Kidney (tissue), 14 donors: ENCODE measurements around the gene NKG7. TPM values are rescaled to one million over a fixed set of nuclear protein-coding genes. Genes with fewer than 3 reads are reported as not detected.

Experiments used
- DNase-seq, 5 donors: peaks; one replicate each; pipeline ENCODE4 v3.0.0-alpha.2; 2013 to 2020
- FAIRE-seq: peaks from 2 replicates; lab custom pipeline; 2012; peaks lifted over from hg19 to GRCh38; lab: Jason Lieb, UNC
- H3K27ac ChIP-seq, 2 donors: one replicate each; pipeline ENCODE4 v1.7.0; 2013; ENCODE audit warnings: low read depth in 2 of 2, low read length in 2 of 2, inconsistent platforms in 1 of 2
- H3K27me3 ChIP-seq: one replicate; pipeline ENCODE4 v1.7.1; 2013; ENCODE audit warnings: low read length, inconsistent platforms; ENCODE audit not compliant: control insufficient read depth, insufficient read depth
- H3K36me3 ChIP-seq, 3 donors: one replicate each; pipeline versions ENCODE4 v1.7.0 to v1.7.1; 2013; ENCODE audit warnings: low read length in 3 of 3, control low read depth in 1 of 3, inconsistent platforms in 1 of 3; ENCODE audit not compliant: insufficient read depth in 3 of 3, control insufficient read depth in 2 of 3
- H3K4me1 ChIP-seq, 3 donors: one replicate each; pipeline versions ENCODE4 v1.7.0 to v1.7.1; 2013; ENCODE audit warnings: low read length in 3 of 3, inconsistent platforms in 1 of 3, low read depth in 1 of 3; ENCODE audit not compliant: control insufficient read depth in 2 of 3, insufficient read depth in 2 of 3
- H3K4me3 ChIP-seq, 3 donors: one replicate each; pipeline versions ENCODE4 v1.7.0 to v1.8.1; 2013; ENCODE audit warnings: low read length in 3 of 3, control low read depth in 1 of 3, inconsistent platforms in 1 of 3
- H3K9ac ChIP-seq, 3 donors: one replicate each; pipeline versions ENCODE4 v1.7.0 to v1.7.1; 2013; ENCODE audit warnings: low read length in 3 of 3, control low read depth in 1 of 3, inconsistent platforms in 1 of 3
- H3K9me3 ChIP-seq, 3 donors: one replicate each; pipeline versions ENCODE4 v1.7.0 to v1.7.1; 2013; ENCODE audit warnings: low read length in 3 of 3, control low read depth in 1 of 3, inconsistent platforms in 1 of 3; ENCODE audit not compliant: control insufficient read depth in 2 of 3, insufficient read depth in 1 of 3
- CTCF ChIP-seq: IDR thresholded peaks from 3 replicates; pipeline ENCODE4 v1.5.1; 2012; ENCODE audit warnings: mild to moderate bottlenecking, moderate library complexity, borderline replicate concordance; ENCODE audit not compliant: insufficient read depth; ENCODE audit errors: extremely low read depth
- intact Hi-C: fragments of 100-400 bp; cut with DNase I; formaldehyde crosslinking; loops from one replicate; pipeline ENCODE4 v1.11.1; 2022
- polyA plus RNA-seq: library from polyadenylated mRNA; stranded (reverse); fragments of 350-450 nt; fragmentation: Illumina TruSeq; extraction: RNeasy Lipid Tissue Mini Kit (QIAGEN cat#74804); gene quantifications from one replicate; pipeline ENCODE4 v1.2.3, GENCODE V29; 2014; ENCODE audit warnings: low read depth, low replicate concordance; ENCODE audit not compliant: insufficient read depth
- total RNA-seq: library from RNA; stranded (reverse); fragmentation: NEBNext Ultra II Directional; extraction: Animal tissue kit (Norgen Biotek cat#: 25700); gene quantifications from one replicate; pipeline ENCODE4 v1.2.1, GENCODE V29; 2021
- donor health status: control.
- donor health status: control.
- donor health status: control.
- donor health status: control.
- donor health status: control.
- donor health status: DM: yes; HTN: yes; CAD: no.
- donor health status: Normal renal cell carcinoma (clear cell type).

The NKG7 gene
- total and polyA plus RNA-seq, 2 donors from 2014 or later = 3.5 to 7.9 TPM

GRCh38 chr19:51386882-51387520 is 14.5 kb upstream of the NKG7 start:
- FAIRE-seq (no peak), DNase-seq (peak in 1 of 5 donors; percentile 69)
- Histone ChIP-seq H3K9ac (no peak overlapping the region), H3K36me3 (no peaks in the 10 kb centered on the region), H3K4me1 (no peaks in the 10 kb centered on the region), H3K27me3 (no peaks in the 10 kb centered on the region), H3K4me3 (no peak overlapping the region), H3K9me3 (no peaks in the 10 kb centered on the region), H3K27ac (no peak overlapping the region)
- intact Hi-C loops = no loop called here
- TF ChIP-seq CTCF = no peak

GRCh38 chr19:51382004-51382403 is 9.6 kb upstream of the NKG7 start:
- DNase-seq (peak in 1 of 5 donors; percentile 17), FAIRE-seq (no peak)
- Histone ChIP-seq H3K27me3 (no peaks in the 10 kb centered on the region), H3K9me3 (no peaks in the 10 kb centered on the region), H3K27ac (no peak overlapping the region), H3K9ac (no peak overlapping the region), H3K4me3 (no peak overlapping the region), H3K4me1 (no peaks in the 10 kb centered on the region), H3K36me3 (no peaks in the 10 kb centered on the region)
- no peak for TF ChIP-seq CTCF
- intact Hi-C loops = no loop called here

GRCh38 chr19:51380379-51380778 is 7.9 kb upstream of the NKG7 start:
- peak in 1 of 5 donors; percentile 52 for DNase-seq
- TF ChIP-seq CTCF = no peak

GRCh38 chr19:51377422-51377821 is 5.0 kb upstream of the NKG7 start:
- H3K4me3 ChIP-seq = no peak overlapping the region
- no peaks in the 10 kb centered on the region for H3K4me1 ChIP-seq
- DNase-seq = no peak
- no peak for TF ChIP-seq CTCF
- no peaks in the 10 kb centered on the region for H3K36me3 ChIP-seq
- no peak for FAIRE-seq
- no peak overlapping the region for H3K9ac ChIP-seq
- no peaks in the 10 kb centered on the region for H3K27me3 ChIP-seq
- H3K27ac ChIP-seq = no peak overlapping the region
- intact Hi-C loops = no loop called here
- H3K9me3 ChIP-seq = no peaks in the 10 kb centered on the region

More at GRCh38 chr19:51380379-51380778, 7.9 kb upstream of the NKG7 start:
- Histone ChIP-seq H3K36me3 (no peaks in the 10 kb centered on the region), H3K9ac (no peak overlapping the region), H3K27me3 (no peaks in the 10 kb centered on the region), H3K4me3 (no peak overlapping the region), H3K9me3 (no peaks in the 10 kb centered on the region), H3K27ac (no peak overlapping the region), H3K4me1 (no peaks in the 10 kb centered on the region)
- intact Hi-C loops = no loop called here
- no peak for FAIRE-seq
